Kidney (tissue), 14 donors: ENCODE data around the gene RALGPS1. TPM values are rescaled to one million over a fixed set of nuclear protein-coding genes. Genes with fewer than 3 reads are reported as not detected.

Experiments used
- DNase-seq, 5 donors: peaks; one replicate each; pipeline ENCODE4 v3.0.0-alpha.2; 2013 to 2020
- FAIRE-seq: peaks from 2 replicates; lab custom pipeline; 2012; peaks lifted over from hg19 to GRCh38; lab: Jason Lieb, UNC
- H3K27ac ChIP-seq, 2 donors: one replicate each; pipeline ENCODE4 v1.7.0; 2013; ENCODE audit warnings: low read depth in 2 of 2, low read length in 2 of 2, inconsistent platforms in 1 of 2
- H3K27me3 ChIP-seq: one replicate; pipeline ENCODE4 v1.7.1; 2013; ENCODE audit warnings: low read length, inconsistent platforms; ENCODE audit not compliant: control insufficient read depth, insufficient read depth
- H3K36me3 ChIP-seq, 3 donors: one replicate each; pipeline versions ENCODE4 v1.7.0 to v1.7.1; 2013; ENCODE audit warnings: low read length in 3 of 3, control low read depth in 1 of 3, inconsistent platforms in 1 of 3; ENCODE audit not compliant: insufficient read depth in 3 of 3, control insufficient read depth in 2 of 3
- H3K4me1 ChIP-seq, 3 donors: one replicate each; pipeline versions ENCODE4 v1.7.0 to v1.7.1; 2013; ENCODE audit warnings: low read length in 3 of 3, inconsistent platforms in 1 of 3, low read depth in 1 of 3; ENCODE audit not compliant: control insufficient read depth in 2 of 3, insufficient read depth in 2 of 3
- H3K4me3 ChIP-seq, 3 donors: one replicate each; pipeline versions ENCODE4 v1.7.0 to v1.8.1; 2013; ENCODE audit warnings: low read length in 3 of 3, control low read depth in 1 of 3, inconsistent platforms in 1 of 3
- H3K9ac ChIP-seq, 3 donors: one replicate each; pipeline versions ENCODE4 v1.7.0 to v1.7.1; 2013; ENCODE audit warnings: low read length in 3 of 3, control low read depth in 1 of 3, inconsistent platforms in 1 of 3
- H3K9me3 ChIP-seq, 3 donors: one replicate each; pipeline versions ENCODE4 v1.7.0 to v1.7.1; 2013; ENCODE audit warnings: low read length in 3 of 3, control low read depth in 1 of 3, inconsistent platforms in 1 of 3; ENCODE audit not compliant: control insufficient read depth in 2 of 3, insufficient read depth in 1 of 3
- CTCF ChIP-seq: IDR thresholded peaks from 3 replicates; pipeline ENCODE4 v1.5.1; 2012; ENCODE audit warnings: mild to moderate bottlenecking, moderate library complexity, borderline replicate concordance; ENCODE audit not compliant: insufficient read depth; ENCODE audit errors: extremely low read depth
- intact Hi-C: fragments of 100-400 bp; cut with DNase I; formaldehyde crosslinking; loops from one replicate; pipeline ENCODE4 v1.11.1; 2022
- polyA plus RNA-seq: library from polyadenylated mRNA; stranded (reverse); fragments of 350-450 nt; fragmentation: Illumina TruSeq; extraction: RNeasy Lipid Tissue Mini Kit (QIAGEN cat#74804); gene quantifications from one replicate; pipeline ENCODE4 v1.2.3, GENCODE V29; 2014; ENCODE audit warnings: low read depth, low replicate concordance; ENCODE audit not compliant: insufficient read depth
- total RNA-seq: library from RNA; stranded (reverse); fragmentation: NEBNext Ultra II Directional; extraction: Animal tissue kit (Norgen Biotek cat#: 25700); gene quantifications from one replicate; pipeline ENCODE4 v1.2.1, GENCODE V29; 2021
- donor health status: control.
- donor health status: control.
- donor health status: control.
- donor health status: control.
- donor health status: control.
- donor health status: DM: yes; HTN: yes; CAD: no.
- donor health status: Normal renal cell carcinoma (clear cell type).

RALGPS1 gene
- total and polyA plus RNA-seq, 2 donors from 2014 or later: 9.4 to 25.2 TPM

- TF ChIP-seq CTCF: no peak
- DNase-seq: peak in 3 of 5 donors; percentile 62 to 77 (median 70)
- Histone ChIP-seq H3K4me1 (no peaks in the 10 kb centered on the region), H3K9me3 (no peaks in the 10 kb centered on the region), H3K4me3 (no peak overlapping the region), H3K9ac (no peak overlapping the region), H3K27me3 (no peaks in the 10 kb centered on the region), H3K36me3 (peaks cover 0 to 2% (median 0%) of the 10 kb centered on the region in 3 donors), H3K27ac (no peak overlapping the region)
- no peak for FAIRE-seq
- intact Hi-C loops: no loop called here
Measured at GRCh38 chr9:126974594-126974993, 60.0 kb downstream of the RALGPS1 start.

GRCh38 chr9:126975327-126976220 is 61.0 kb downstream of the RALGPS1 start:
- intact Hi-C loops: no loop called here
- TF ChIP-seq CTCF: no peak
- Histone ChIP-seq H3K4me3 (no peak overlapping the region), H3K27ac (no peak overlapping the region), H3K4me1 (no peaks in the 10 kb centered on the region), H3K9ac (no peak overlapping the region), H3K36me3 (peaks cover 0 to 2% (median 0%) of the 10 kb centered on the region in 3 donors), H3K9me3 (no peaks in the 10 kb centered on the region), H3K27me3 (no peaks in the 10 kb centered on the region)
- DNase-seq (no peak), FAIRE-seq (no peak)

GRCh38 chr9:126979461-126979860 is 64.9 kb downstream of the RALGPS1 start:
- Histone ChIP-seq H3K4me1 (peaks cover 0 to 2% (median 0%) of the 10 kb centered on the region in 3 donors), H3K9ac (no peak overlapping the region), H3K27me3 (no peaks in the 10 kb centered on the region), H3K36me3 (peaks cover 0 to 2% (median 0%) of the 10 kb centered on the region in 3 donors), H3K4me3 (no peak overlapping the region), H3K27ac (no peak overlapping the region), H3K9me3 (peaks cover 0 to 4% (median 0%) of the 10 kb centered on the region in 3 donors)
- no peak for TF ChIP-seq CTCF
- DNase-seq (no peak), FAIRE-seq (no peak)
- intact Hi-C loops: no loop called here
